ENCODE results near the gene SERPINA10. TPM values are rescaled to one million over a fixed set of nuclear protein-coding genes. Genes with fewer than 3 reads are reported as not detected.

SERPINA10 gene
- total RNA-seq, 1 donor from 2014 or later: not detected

DNA sequence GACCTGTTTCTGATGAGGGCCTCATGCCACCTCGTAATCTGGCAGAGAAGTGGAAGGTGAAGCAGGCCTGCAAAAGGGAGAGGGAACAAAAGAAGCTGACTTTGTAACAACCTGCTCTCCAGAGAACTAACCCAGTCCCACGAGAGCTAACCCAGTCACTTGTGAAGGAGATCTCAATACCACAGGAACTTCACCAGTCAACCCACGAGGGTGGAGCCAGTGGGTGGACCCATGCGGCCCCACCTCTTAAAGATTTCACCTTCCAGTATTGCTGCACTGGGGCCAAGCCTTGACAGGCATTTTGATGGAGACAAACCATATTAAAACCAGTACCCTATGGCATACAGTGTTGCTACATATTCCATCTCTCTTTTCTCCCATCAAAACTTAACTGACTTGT lies 55.1 kb downstream of the SERPINA10 start:
- Mint-ChIP-seq H3K4me3 (ENCODE audit: unreplicated experiment) (no peak overlapping the region), H3K27me3 (ENCODE audit: unreplicated experiment) (peaks cover 5% of the 10 kb centered on the region), H3K4me1 (ENCODE audit: unreplicated experiment) (no peaks in the 10 kb centered on the region), H3K36me3 (ENCODE audit: unreplicated experiment) (no peaks in the 10 kb centered on the region), H3K9me3 (ENCODE audit: unreplicated experiment) (no peaks in the 10 kb centered on the region), H3K27ac (ENCODE audit: unreplicated experiment) (no peak overlapping the region)
- TF ChIP-seq, protein P1, sequence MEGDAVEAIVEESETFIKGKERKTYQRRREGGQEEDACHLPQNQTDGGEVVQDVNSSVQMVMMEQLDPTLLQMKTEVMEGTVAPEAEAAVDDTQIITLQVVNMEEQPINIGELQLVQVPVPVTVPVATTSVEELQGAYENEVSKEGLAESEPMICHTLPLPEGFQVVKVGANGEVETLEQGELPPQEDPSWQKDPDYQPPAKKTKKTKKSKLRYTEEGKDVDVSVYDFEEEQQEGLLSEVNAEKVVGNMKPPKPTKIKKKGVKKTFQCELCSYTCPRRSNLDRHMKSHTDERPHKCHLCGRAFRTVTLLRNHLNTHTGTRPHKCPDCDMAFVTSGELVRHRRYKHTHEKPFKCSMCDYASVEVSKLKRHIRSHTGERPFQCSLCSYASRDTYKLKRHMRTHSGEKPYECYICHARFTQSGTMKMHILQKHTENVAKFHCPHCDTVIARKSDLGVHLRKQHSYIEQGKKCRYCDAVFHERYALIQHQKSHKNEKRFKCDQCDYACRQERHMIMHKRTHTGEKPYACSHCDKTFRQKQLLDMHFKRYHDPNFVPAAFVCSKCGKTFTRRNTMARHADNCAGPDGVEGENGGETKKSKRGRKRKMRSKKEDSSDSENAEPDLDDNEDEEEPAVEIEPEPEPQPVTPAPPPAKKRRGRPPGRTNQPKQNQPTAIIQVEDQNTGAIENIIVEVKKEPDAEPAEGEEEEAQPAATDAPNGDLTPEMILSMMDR (IDR thresholded peaks at IDR 0.05): no peak
- no peak for DNase-seq (ENCODE audit: extremely low spot score, unreplicated experiment)

DNA sequence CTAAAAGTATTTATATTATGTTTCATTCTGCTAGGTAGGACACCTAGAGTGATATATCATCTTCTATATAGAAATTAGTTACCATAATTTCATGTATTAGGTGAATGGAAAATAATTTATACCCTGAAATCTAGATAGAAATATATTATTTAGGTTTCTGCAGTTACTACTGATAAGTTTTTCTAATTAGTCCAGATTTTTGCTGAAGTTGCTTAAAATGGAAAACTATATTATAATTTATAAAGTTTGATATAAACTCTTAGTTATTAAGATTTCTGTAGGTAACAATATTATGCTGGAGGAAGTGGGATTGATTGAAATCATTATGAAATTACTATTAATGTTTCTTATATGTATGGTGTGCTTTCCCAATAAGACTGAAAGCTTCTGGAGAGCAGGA lies 56.0 kb downstream of the SERPINA10 start:
- H3K4me3 Mint-ChIP-seq (ENCODE audit: unreplicated experiment): no peak overlapping the region
- no peaks in the 10 kb centered on the region for H3K36me3 Mint-ChIP-seq (ENCODE audit: unreplicated experiment)
- H3K4me1 Mint-ChIP-seq (ENCODE audit: unreplicated experiment): no peaks in the 10 kb centered on the region
- H3K9me3 Mint-ChIP-seq (ENCODE audit: unreplicated experiment): no peaks in the 10 kb centered on the region
- TF ChIP-seq, protein P1 (IDR thresholded peaks at IDR 0.05): no peak
- H3K27ac Mint-ChIP-seq (ENCODE audit: unreplicated experiment): no peak overlapping the region
- H3K27me3 Mint-ChIP-seq (ENCODE audit: unreplicated experiment): peaks cover 3% of the 10 kb centered on the region
- no peak for DNase-seq (ENCODE audit: extremely low spot score, unreplicated experiment)

Other genes starting within 250 kb of the SERPINA10 start
- 167 and 170 TPM in 2 replicates for gene DDX24, start 212.1 kb downstream of the SERPINA10 start, total RNA-seq
- 25.8 and 30.0 TPM in 2 replicates for gene IFI27L1, start 212.0 kb downstream of the SERPINA10 start, total RNA-seq
- 1.5 and 2.6 TPM in 2 replicates for gene IFI27, start 182.5 kb downstream of the SERPINA10 start, total RNA-seq
- 42.5 and 44.7 TPM in 2 replicates for gene IFI27L2, start 163.7 kb downstream of the SERPINA10 start, total RNA-seq
- not detected in 2 replicates for gene PPP4R4, start 118.9 kb downstream of the SERPINA10 start, total RNA-seq
- not detected in 2 replicates for gene SERPINA6, start 30.1 kb upstream of the SERPINA10 start, total RNA-seq
- gene SERPINA2, start 73.4 kb upstream of the SERPINA10 start, total RNA-seq: not detected in 2 replicates
- not detected in 2 replicates for gene SERPINA1, start 95.3 kb upstream of the SERPINA10 start, total RNA-seq
- gene SERPINA11, start 159.5 kb upstream of the SERPINA10 start, total RNA-seq: not detected in 2 replicates
- gene SERPINA9, start 182.9 kb upstream of the SERPINA10 start, total RNA-seq: not detected in 2 replicates
- not detected in 2 replicates for gene SERPINA12, start 216.2 kb upstream of the SERPINA10 start, total RNA-seq